K562 (cell line): Measurements from ENCODE around the gene EIF4E3. TPM values are rescaled to one million over a fixed set of nuclear protein-coding genes. Genes with fewer than 3 reads are reported as not detected.

ENCODE experiments used
- ATAC-seq: fragments of 200-7000 bp; cut with Tn5 transposase; 3 replicates; pipeline ENCODE4 v1.9.1; 2020; ENCODE audit warnings: moderate library complexity
- BruUV-seq: library from RNA; stranded (reverse); fragments of 400-500 nt; replicated peaks from 2 replicates; lab custom pipeline; 2021; lab: Mats Ljungman, UMichigan
- CTCF ChIA-PET: fragments of 300-600 bp; formaldehyde crosslinking; extraction: SDS; loops from one replicate; lab custom pipeline; 2021; ENCODE audit warnings: low intra/inter-chr PET ratio; lab: Yijun Ruan, JAX
- POLR2A ChIA-PET: fragments of 300-600, 350-650 bp; sonication (Branson Sonifier 250); formaldehyde crosslinking; extraction: SDS; loops from one replicate; lab custom pipeline; 2021; ENCODE audit warnings: antibody characterized with exemption, inconsistent platforms; lab: Yijun Ruan, JAX
- DNase-seq, 4 experiments: peaks; one replicate each; pipeline versions ENCODE4 v3.0.0 to v3.0.0-alpha.2; 2011 to 2018; ENCODE audit warnings: low spot score in 3 of 4, mixed read lengths in 3 of 4; ENCODE audit errors: extremely low read depth in 1 of 4
- FAIRE-seq: peaks from 2 replicates; lab custom pipeline; 2011; peaks lifted over from hg19 to GRCh38; lab: Jason Lieb, UNC
- H2AFZ ChIP-seq: 2 replicates; pipeline ENCODE4 v1.6.0; 2011; ENCODE audit warnings: low read depth, low read length, control low read depth, inconsistent platforms
- H3K27ac ChIP-seq: fragments of 200-600 bp; 3 replicates; pipeline ENCODE4 v1.8.0; 2011; ENCODE audit warnings: low read depth, mild to moderate bottlenecking, control low read depth, inconsistent platforms, low read length, moderate library complexity, mixed read lengths; ENCODE audit errors: extremely low read depth
- H3K27me3 ChIP-seq, 2 experiments: fragments of 300-600 bp in 1 of 2; 2 replicates in 1 of 2; 3 replicates in 1 of 2; pipeline versions ENCODE4 v1.6.0 to v1.8.0; 2011; ENCODE audit warnings: inconsistent platforms in 2 of 2, low read length in 2 of 2, mild to moderate bottlenecking in 1 of 2, mixed read lengths in 1 of 2, moderate library complexity in 1 of 2; ENCODE audit not compliant: control insufficient read depth in 2 of 2, insufficient read depth in 2 of 2
- H3K36me3 ChIP-seq: fragments of 300-600 bp; 3 replicates; pipeline ENCODE4 v1.8.0; 2011; ENCODE audit warnings: mild to moderate bottlenecking, low read length, inconsistent platforms; ENCODE audit not compliant: control insufficient read depth, insufficient read depth
- H3K4me1 ChIP-seq, 2 experiments: fragments of 200-600 bp in 1 of 2; replicated peaks in 1 of 2; 2 replicates in 1 of 2; 3 replicates in 1 of 2; pipeline versions ENCODE4 v1.5.1 to v1.8.0; 2011; ENCODE audit warnings: inconsistent platforms in 2 of 2, low read length in 2 of 2, mild to moderate bottlenecking in 1 of 2, mixed read lengths in 1 of 2, moderate library complexity in 1 of 2; ENCODE audit not compliant: control insufficient read depth in 2 of 2, insufficient read depth in 2 of 2
- H3K4me2 ChIP-seq: 2 replicates; pipeline ENCODE4 v1.6.1; 2011; ENCODE audit warnings: low read length, control low read depth, inconsistent platforms, mixed read lengths; ENCODE audit not compliant: insufficient read depth
- H3K4me3 ChIP-seq: fragments of 200-600 bp; sonication (generic), shearing (Covaris generic); 2 replicates; pipeline ENCODE4 v1.5.1; 2016; ENCODE audit warnings: control low read depth, inconsistent platforms
- H3K79me2 ChIP-seq: fragments of 200-600 bp; 3 replicates; pipeline ENCODE4 v1.8.0; 2011; ENCODE audit warnings: low read length, inconsistent platforms; ENCODE audit not compliant: control insufficient read depth, insufficient read depth
- H3K9ac ChIP-seq, 2 experiments: 2 replicates each; pipeline versions ENCODE4 v1.6.0 to v1.6.1; 2011; ENCODE audit warnings: low read depth in 2 of 2, low read length in 2 of 2, control low read depth in 1 of 2, inconsistent platforms in 1 of 2, mild to moderate bottlenecking in 1 of 2, mixed read lengths in 1 of 2; ENCODE audit not compliant: insufficient read depth in 1 of 2
- H3K9me1 ChIP-seq: one replicate; pipeline ENCODE4 v1.6.0; 2011; ENCODE audit warnings: inconsistent platforms, mild to moderate bottlenecking, low read length, moderate library complexity; ENCODE audit not compliant: control insufficient read depth, insufficient read depth
- H3K9me3 ChIP-seq: replicated peaks from 2 replicates; pipeline ENCODE4 v1.5.1; 2011; ENCODE audit warnings: low read depth, low read length, inconsistent platforms; ENCODE audit not compliant: control insufficient read depth, insufficient read depth
- H4K20me1 ChIP-seq: replicated peaks from 2 replicates; pipeline ENCODE4 v1.6.1; 2011; ENCODE audit warnings: low read length, inconsistent platforms, mixed read lengths; ENCODE audit not compliant: control insufficient read depth, insufficient read depth
- ATF3 ChIP-seq, 2 experiments: fragments of 450-650 bp in 1 of 2; sonication (generic) in 1 of 2; formaldehyde crosslinking in 1 of 2; IDR thresholded peaks in 1 of 2; conservative IDR thresholded peaks in 1 of 2; 2 replicates each; pipeline versions ENCODE4 v1.6.1 to v1.8.1; 2016 to 2023; ENCODE audit warnings: mild to moderate bottlenecking in 2 of 2, moderate library complexity in 2 of 2, inconsistent platforms in 1 of 2, missing genetic modification reagents in 1 of 2
- DPF2 ChIP-seq: fragments of 450-650 bp; IDR thresholded peaks from 2 replicates; pipeline ENCODE4 v1.6.1; 2016
- SIX5 ChIP-seq, 2 experiments: IDR thresholded peaks; 2 replicates each; pipeline ENCODE4 v1.6.1; 2011; ENCODE audit warnings: low read length in 2 of 2, borderline replicate concordance in 1 of 2, low read depth in 1 of 2, mild to moderate bottlenecking in 1 of 2, moderate library complexity in 1 of 2; ENCODE audit not compliant: insufficient read depth in 1 of 2
- ZNF197 ChIP-seq: fragments of 200-800 bp; sonication (Bioruptor generic); IDR thresholded peaks from 2 replicates; pipeline ENCODE4 v1.6.1; 2016; ENCODE audit warnings: low read depth, missing genetic modification characterization, missing compliant biosample characterization
- WGBS: fragments of 100-300 bp; shearing (Covaris generic); methylation state at CpG from one replicate; pipeline ENCODE4 v1.1.6; 2016; ENCODE audit warnings: low coverage, mixed read lengths; ENCODE audit not compliant: insufficient coverage; ENCODE audit errors: missing lambda C conversion rate; 5-methylcytosine and 5-hydroxymethylcytosine counted together
- in situ Hi-C: fragments of 300-500 bp; cut with MboI; formaldehyde crosslinking; loops from 4 replicates; pipeline ENCODE4 v1.15.0; 2018; ENCODE audit warnings: inconsistent platforms, mixed read lengths
- intact Hi-C: fragments of 100-400 bp; cut with micrococcal nuclease; formaldehyde crosslinking; loops from 2 replicates; pipeline ENCODE4 v1.14.2; 2022
- polyA plus RNA-seq, 8 experiments: library from polyadenylated mRNA; depleted of rRNA in 4 of 8; stranded (reverse) in 5 of 8; unstranded in 3 of 8; fragments of >200 nt; fragmentation: Nextera tagmentation in 2 of 8; fragmentation: Illumina TruSeq in 1 of 8; extraction: Ambion mirVana in 2 of 8; extraction: Trizol in 1 of 8; gene quantifications; 2 replicates each; pipeline versions ENCODE4 v1.2.1 to v1.2.3, GENCODE V29; 2011 to 2014; ENCODE audit warnings: inconsistent platforms in 1 of 8, missing spikeins in 1 of 8
- total RNA-seq, 7 experiments: library from RNA; depleted of rRNA in 6 of 7; stranded (reverse); fragments of >200 nt in 6 of 7; fragmentation: Illumina TruSeq in 2 of 7; extraction: Trizol in 2 of 7; gene quantifications; 2 replicates each; pipeline versions ENCODE4 v1.2.1 to v1.2.3, GENCODE V29; 2011 to 2021; ENCODE audit warnings: low replicate concordance in 1 of 7

EIF4E3 gene
- total and polyA plus RNA-seq, 9 of the 15 experiments (the other 6 are each of a cell fraction or from before 2014, with no cell fraction given) = 0.18 to 2.5 (median 1.1) TPM

- 6% methylated on average over 7 of the region's 7 CpGs for WGBS
- no TSS peak for BruUV-seq
- Histone ChIP-seq H3K4me1 (no peaks in the 10 kb centered on the region), H3K4me3 (no peak overlapping the region), H3K9ac (no peak overlapping the region), H3K9me1 (no peaks in the 10 kb centered on the region), H3K9me3 (no peaks in the 10 kb centered on the region), H3K79me2 (no peaks in the 10 kb centered on the region), H3K4me2 (no peak overlapping the region), H3K36me3 (no peaks in the 10 kb centered on the region), H3K27me3 (no peaks in the 10 kb centered on the region), H4K20me1 (no peaks in the 10 kb centered on the region), H3K27ac (no peak overlapping the region)
- ChIA-PET POLR2A (no interaction called here), CTCF (no interaction called here)
- DNase-seq = no peak
- in situ Hi-C loops (no loop called here), intact Hi-C loops (no loop called here)
- no peak for FAIRE-seq
- no peak for ATAC-seq
- TF ChIP-seq DPF2 = no peak
- TF ChIP-seq SIX5 (IDR thresholded peaks at IDR 0.05; ENCODE audit: borderline replicate concordance in 1 of 2, insufficient read depth in 1 of 2, low read depth in 1 of 2, low read length in 2 of 2) = no peak
- TF ChIP-seq, all 486 proteins: peak for 0
- H2AFZ ChIP-seq = no peak overlapping the region
These were observed 39.5 kb downstream of the EIF4E3 start for GRCh38 chr3:71685686-71686085.

GRCh38 chr3:71684757-71685386, 40.3 kb downstream of the EIF4E3 start:
- ATAC-seq = no peak
- Histone ChIP-seq H3K9me1 (no peaks in the 10 kb centered on the region), H3K4me1 (no peaks in the 10 kb centered on the region), H3K4me3 (no peak overlapping the region), H3K9ac (no peak overlapping the region), H3K9me3 (no peaks in the 10 kb centered on the region), H3K36me3 (no peaks in the 10 kb centered on the region), H3K79me2 (no peaks in the 10 kb centered on the region), H3K27me3 (no peaks in the 10 kb centered on the region), H2AFZ (no peak overlapping the region), H3K27ac (no peak overlapping the region), H3K4me2 (no peak overlapping the region), H4K20me1 (no peaks in the 10 kb centered on the region)
- no TSS peak for BruUV-seq
- intact Hi-C loops = no loop called here
- FAIRE-seq = no peak
- ChIA-PET POLR2A (interaction anchor here (0.6 kb wide), 1 partner anchor 254 kb away, joined by 4 read pairs; no protein-coding TSS in a partner anchor), CTCF (interaction anchor here (0.6 kb wide), 1 partner anchor 16 kb away, joined by 3 read pairs; no protein-coding TSS in a partner anchor)
- no peak for DNase-seq
- TF ChIP-seq ATF3 (IDR thresholded peaks at IDR 0.05) = peak; percentile 24; the same call in 1 of the 2 replicates
- no peak for TF ChIP-seq ATF3 (CRISPR knock-in tag; conservative IDR thresholded peaks at IDR 0.05)
- no peak for TF ChIP-seq ZNF197 (CRISPR knock-in tag)
- in situ Hi-C loops = no loop called here
- WGBS = 32% methylated on average over 6 of the region's 6 CpGs
